GM18519 (cell line): Measurements from ENCODE around the gene VSTM5.
A peak's percentile ranks its signal among the peaks of the same experiment; 100 is the strongest.
"Not testable (repeated sequence)": the region's sequence is repeated elsewhere in the genome, so short reads cannot be mapped to it uniquely, and the experiment has no call there.

ENCODE experiments used
- ATAC-seq: cut with Tn5 transposase; IDR thresholded peaks from one replicate; pipeline ENCODE4 v1.9.1; 2021; ENCODE audit warnings: mild to moderate bottlenecking, moderate library complexity; ENCODE audit not compliant: unreplicated experiment, low FRiP score

The VSTM5 gene

GRCh38 chr11:93850594-93851018 lies at the start of gene VSTM5:
Gene VSTM5, minus strand, starts transcription at chr11:93850618. Its CDS starts 116 bp downstream, at chr11:93850502.
- ATAC-seq = no peak

GRCh38 chr11:93895106-93895862 lies 44.9 kb upstream of the VSTM5 start:
- ATAC-seq = peak; percentile 54

GRCh38 chr11:93890391-93891051 lies 40.1 kb upstream of the VSTM5 start:
- no peak for ATAC-seq

- ATAC-seq = no peak
These were observed 36.7 kb upstream of the VSTM5 start for GRCh38 chr11:93887111-93887510.

- not testable (repeated sequence) for ATAC-seq
These were observed 28.7 kb upstream of the VSTM5 start for GRCh38 chr11:93879114-93879513.

- no peak for ATAC-seq
These were observed 25.2 kb upstream of the VSTM5 start for GRCh38 chr11:93875637-93876036.

- ATAC-seq = no peak
These were observed 21.1 kb upstream of the VSTM5 start for GRCh38 chr11:93871526-93871925.

- ATAC-seq = no peak
These were observed 20.2 kb upstream of the VSTM5 start for GRCh38 chr11:93870616-93871015.

GRCh38 chr11:93869830-93870229 lies 19.4 kb upstream of the VSTM5 start:
- ATAC-seq = no peak

GRCh38 chr11:93868404-93868803 lies 18.0 kb upstream of the VSTM5 start:
- not testable (repeated sequence) for ATAC-seq

GRCh38 chr11:93861808-93862207 lies 11.4 kb upstream of the VSTM5 start:
- no peak for ATAC-seq

- ATAC-seq = no peak
These were observed 7.8 kb upstream of the VSTM5 start for GRCh38 chr11:93858121-93858775.

GRCh38 chr11:93857413-93858120 lies 7.1 kb upstream of the VSTM5 start:
- ATAC-seq = no peak

GRCh38 chr11:93852242-93852641 lies 1.8 kb upstream of the VSTM5 start:
- ATAC-seq = no peak

- no peak for ATAC-seq
These were observed 446 bp downstream of the VSTM5 start for GRCh38 chr11:93849751-93850593.

- no peak for ATAC-seq
These were observed 1.2 kb downstream of the VSTM5 start for GRCh38 chr11:93849201-93849600.

- ATAC-seq = no peak
These were observed 4.0 kb downstream of the VSTM5 start for GRCh38 chr11:93846411-93846810.

GRCh38 chr11:93845181-93846092 lies 5.0 kb downstream of the VSTM5 start:
- no peak for ATAC-seq

GRCh38 chr11:93844568-93844967 lies 5.8 kb downstream of the VSTM5 start:
- no peak for ATAC-seq
